DND-41 (cell line): ENCODE data around the gene NEU4.

Experiments
- CTCF ChIP-seq: IDR thresholded peaks from 2 replicates; pipeline ENCODE4 v1.5.1; 2012; ENCODE audit warnings: borderline replicate concordance, low read length, moderate library complexity, mild to moderate bottlenecking; ENCODE audit not compliant: poor library complexity, severe bottlenecking; ENCODE audit errors: extremely low read depth
- EZH2 ChIP-seq: IDR thresholded peaks from 3 replicates; pipeline ENCODE4 v1.6.1; 2012; ENCODE audit warnings: borderline replicate concordance, low read depth, mild to moderate bottlenecking, moderate library complexity, low read length, inconsistent platforms; ENCODE audit not compliant: severe bottlenecking

GRCh38 chr2:241848761-241849615, 40.0 kb downstream of the NEU4 start:
- TF ChIP-seq CTCF (no peak), EZH2 (no peak)
